ENCODE measurements around the gene ERCC2.
"Not testable (repeated sequence)": the region's sequence is repeated elsewhere in the genome, so short reads cannot be mapped to it uniquely, and the experiment has no call there.

The ERCC2 gene

GRCh38 chr19:45354241-45354842, 16.0 kb downstream of the ERCC2 start:
- no peak for DNase-seq (ENCODE audit: low read depth)

GRCh38 chr19:45352914-45353796, 17.2 kb downstream of the ERCC2 start:
- no peak for DNase-seq (ENCODE audit: low read depth)

GRCh38 chr19:45352471-45352870, 17.9 kb downstream of the ERCC2 start:
- DNase-seq (ENCODE audit: low read depth) = no peak

GRCh38 chr19:45352062-45352461, 18.3 kb downstream of the ERCC2 start:
- DNase-seq (ENCODE audit: low read depth) = no peak

GRCh38 chr19:45351401-45351952, 18.9 kb downstream of the ERCC2 start:
- no peak for DNase-seq (ENCODE audit: low read depth)

- no peak for DNase-seq (ENCODE audit: low read depth)
Measured at GRCh38 chr19:45350477-45351058, 19.8 kb downstream of the ERCC2 start.

- no peak for DNase-seq (ENCODE audit: low read depth)
Measured at GRCh38 chr19:45349430-45349941, 20.9 kb downstream of the ERCC2 start.

GRCh38 chr19:45349126-45349415, 21.3 kb downstream of the ERCC2 start:
- no peak for DNase-seq (ENCODE audit: low read depth)

GRCh38 chr19:45348367-45349125, 21.8 kb downstream of the ERCC2 start:
- DNase-seq (ENCODE audit: low read depth) = no peak

GRCh38 chr19:45347570-45348366, 22.6 kb downstream of the ERCC2 start:
- no peak for DNase-seq (ENCODE audit: low read depth)

- no peak for DNase-seq (ENCODE audit: low read depth)
Measured at GRCh38 chr19:45346449-45346848, 23.9 kb downstream of the ERCC2 start.

GRCh38 chr19:45345506-45345860, 24.9 kb downstream of the ERCC2 start:
- DNase-seq (ENCODE audit: low read depth) = no peak

GRCh38 chr19:45344621-45345505, 25.5 kb downstream of the ERCC2 start:
- DNase-seq (ENCODE audit: low read depth) = no peak

GRCh38 chr19:45342911-45343310, 27.5 kb downstream of the ERCC2 start:
- no peak for DNase-seq (ENCODE audit: low read depth)

- no peak for DNase-seq (ENCODE audit: low read depth)
Measured at GRCh38 chr19:45340899-45341453, 29.4 kb downstream of the ERCC2 start.

GRCh38 chr19:45340232-45340898, 30.0 kb downstream of the ERCC2 start, which contains the start of gene KLC3:
Gene KLC3 (plus strand): TSS chr19:45340750. CDS start chr19:45345542, 4,792 bp downstream.
- no peak for DNase-seq (ENCODE audit: low read depth)

GRCh38 chr19:45339629-45340028, 30.7 kb downstream of the ERCC2 start:
- no peak for DNase-seq (ENCODE audit: low read depth)

GRCh38 chr19:45336696-45337251, 33.6 kb downstream of the ERCC2 start:
- no peak for DNase-seq (ENCODE audit: low read depth)

- not testable (repeated sequence) for DNase-seq (ENCODE audit: low read depth)
Measured at GRCh38 chr19:45334881-45335280, 35.5 kb downstream of the ERCC2 start.
